Measurements from ENCODE around the gene CDK5RAP2.

DNA sequence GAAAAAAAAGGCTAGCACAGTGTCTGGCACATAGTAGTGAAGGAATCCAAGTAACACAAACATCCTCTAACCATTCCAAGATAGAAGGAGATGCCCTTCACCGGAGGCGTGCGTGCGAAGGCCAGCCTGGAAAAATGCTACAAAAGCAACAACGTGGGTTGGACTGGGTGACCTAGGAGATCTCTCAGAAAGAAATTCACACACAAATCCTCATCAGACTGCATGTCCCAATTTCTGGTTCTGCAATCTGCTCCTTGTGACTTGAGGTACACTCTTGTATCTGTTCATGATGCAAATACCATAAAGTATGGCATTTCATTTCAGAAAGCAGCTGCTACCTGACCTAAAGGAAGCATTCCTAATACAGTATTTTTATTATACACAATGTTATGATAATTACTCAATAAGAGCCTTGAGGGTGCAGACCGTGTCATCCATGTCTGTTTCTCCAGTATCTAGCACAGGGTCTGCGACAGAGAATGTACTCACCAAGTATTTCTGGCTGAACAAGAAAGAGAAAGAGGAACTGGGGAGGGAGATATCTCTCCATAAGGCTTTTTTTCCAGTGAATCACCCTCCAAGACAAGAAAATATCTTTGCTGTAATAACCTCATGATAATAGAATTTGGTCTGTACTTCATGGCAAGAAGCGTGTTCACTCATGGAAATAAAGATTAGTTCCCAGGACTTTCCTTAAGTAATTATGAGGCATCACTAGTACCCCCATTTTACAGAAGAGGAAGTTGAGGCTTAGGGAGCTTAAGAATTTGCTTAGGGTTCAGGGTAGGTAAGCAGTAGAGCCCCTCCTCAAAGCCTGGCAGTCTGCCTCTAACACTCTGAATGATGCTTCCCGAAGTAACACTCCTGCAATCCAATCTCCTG is 138.3 kb downstream of the CDK5RAP2 start:
- TF ChIP-seq, protein P1, sequence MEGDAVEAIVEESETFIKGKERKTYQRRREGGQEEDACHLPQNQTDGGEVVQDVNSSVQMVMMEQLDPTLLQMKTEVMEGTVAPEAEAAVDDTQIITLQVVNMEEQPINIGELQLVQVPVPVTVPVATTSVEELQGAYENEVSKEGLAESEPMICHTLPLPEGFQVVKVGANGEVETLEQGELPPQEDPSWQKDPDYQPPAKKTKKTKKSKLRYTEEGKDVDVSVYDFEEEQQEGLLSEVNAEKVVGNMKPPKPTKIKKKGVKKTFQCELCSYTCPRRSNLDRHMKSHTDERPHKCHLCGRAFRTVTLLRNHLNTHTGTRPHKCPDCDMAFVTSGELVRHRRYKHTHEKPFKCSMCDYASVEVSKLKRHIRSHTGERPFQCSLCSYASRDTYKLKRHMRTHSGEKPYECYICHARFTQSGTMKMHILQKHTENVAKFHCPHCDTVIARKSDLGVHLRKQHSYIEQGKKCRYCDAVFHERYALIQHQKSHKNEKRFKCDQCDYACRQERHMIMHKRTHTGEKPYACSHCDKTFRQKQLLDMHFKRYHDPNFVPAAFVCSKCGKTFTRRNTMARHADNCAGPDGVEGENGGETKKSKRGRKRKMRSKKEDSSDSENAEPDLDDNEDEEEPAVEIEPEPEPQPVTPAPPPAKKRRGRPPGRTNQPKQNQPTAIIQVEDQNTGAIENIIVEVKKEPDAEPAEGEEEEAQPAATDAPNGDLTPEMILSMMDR (conservative IDR thresholded peaks at IDR 0.05; ENCODE audit: low read length) = no peak
- no peak for TF ChIP-seq EZH2phosphoT487 (IDR thresholded peaks at IDR 0.05; ENCODE audit: borderline replicate concordance, low read depth, low read length)

Measured in OCI-LY7 (cell line).